HFF-Myc (cell line): Measurements from ENCODE around the gene IFI16.

ENCODE experiments used
- DNase-seq: peaks from one replicate; pipeline ENCODE4 v3.0.0-alpha.2; 2011; ENCODE audit warnings: low read depth; ENCODE audit errors: extremely low read depth
- H3K4me3 ChIP-seq: replicated peaks from 2 replicates; pipeline ENCODE4 v1.5.1; 2011; ENCODE audit warnings: low read depth, mild to moderate bottlenecking, control low read depth, low read length
- TF ChIP-seq, protein P1 (sequence below): IDR thresholded peaks from 2 replicates; pipeline ENCODE4 v1.5.1; 2012; ENCODE audit warnings: mild to moderate bottlenecking, low read depth, low read length, control low read depth; ENCODE audit errors: missing control alignments

IFI16 gene

DNA sequence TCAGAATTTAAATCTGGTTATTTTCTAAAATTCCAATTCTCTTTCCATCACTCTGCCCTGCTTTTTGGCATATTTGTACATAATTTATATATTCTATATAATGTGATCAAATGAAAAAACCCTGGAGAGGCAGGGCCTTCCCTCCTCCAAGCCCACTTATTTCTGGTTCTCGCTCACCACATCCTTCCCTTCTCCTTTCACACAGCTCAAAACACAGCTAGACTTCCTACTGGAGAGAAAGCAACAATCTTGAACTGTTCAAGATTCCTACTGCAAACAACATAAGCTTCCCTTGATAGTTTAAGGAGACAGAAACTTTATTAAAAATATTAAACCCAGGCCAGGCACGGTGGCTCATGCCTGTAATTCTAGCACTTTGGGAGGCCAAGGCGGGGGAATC is 74.4 kb downstream of the IFI16 start:
- no peak overlapping the region for H3K4me3 ChIP-seq
- no peak for DNase-seq
- TF ChIP-seq, protein P1, sequence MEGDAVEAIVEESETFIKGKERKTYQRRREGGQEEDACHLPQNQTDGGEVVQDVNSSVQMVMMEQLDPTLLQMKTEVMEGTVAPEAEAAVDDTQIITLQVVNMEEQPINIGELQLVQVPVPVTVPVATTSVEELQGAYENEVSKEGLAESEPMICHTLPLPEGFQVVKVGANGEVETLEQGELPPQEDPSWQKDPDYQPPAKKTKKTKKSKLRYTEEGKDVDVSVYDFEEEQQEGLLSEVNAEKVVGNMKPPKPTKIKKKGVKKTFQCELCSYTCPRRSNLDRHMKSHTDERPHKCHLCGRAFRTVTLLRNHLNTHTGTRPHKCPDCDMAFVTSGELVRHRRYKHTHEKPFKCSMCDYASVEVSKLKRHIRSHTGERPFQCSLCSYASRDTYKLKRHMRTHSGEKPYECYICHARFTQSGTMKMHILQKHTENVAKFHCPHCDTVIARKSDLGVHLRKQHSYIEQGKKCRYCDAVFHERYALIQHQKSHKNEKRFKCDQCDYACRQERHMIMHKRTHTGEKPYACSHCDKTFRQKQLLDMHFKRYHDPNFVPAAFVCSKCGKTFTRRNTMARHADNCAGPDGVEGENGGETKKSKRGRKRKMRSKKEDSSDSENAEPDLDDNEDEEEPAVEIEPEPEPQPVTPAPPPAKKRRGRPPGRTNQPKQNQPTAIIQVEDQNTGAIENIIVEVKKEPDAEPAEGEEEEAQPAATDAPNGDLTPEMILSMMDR: no peak

DNA sequence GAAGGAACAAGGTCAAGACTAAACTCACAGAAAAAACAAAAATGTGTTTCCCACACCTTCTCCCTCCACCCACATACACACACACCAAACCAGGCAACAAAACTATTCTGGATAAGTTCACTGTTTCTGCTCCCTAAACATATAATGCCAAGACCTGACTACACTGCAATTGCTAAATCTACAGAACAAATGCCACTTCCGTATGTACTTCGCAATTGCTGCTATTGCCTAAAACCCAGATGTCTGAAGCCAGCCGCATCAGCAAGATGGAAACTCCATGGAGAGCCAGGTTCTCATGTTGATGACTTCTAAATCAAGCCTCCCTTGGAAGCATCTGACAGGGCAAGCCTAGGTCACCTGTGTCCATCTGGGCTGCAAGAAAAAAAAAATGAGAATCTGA is 75.2 kb downstream of the IFI16 start:
- TF ChIP-seq, protein P1: no peak
- H3K4me3 ChIP-seq: no peak overlapping the region
- no peak for DNase-seq

DNA sequence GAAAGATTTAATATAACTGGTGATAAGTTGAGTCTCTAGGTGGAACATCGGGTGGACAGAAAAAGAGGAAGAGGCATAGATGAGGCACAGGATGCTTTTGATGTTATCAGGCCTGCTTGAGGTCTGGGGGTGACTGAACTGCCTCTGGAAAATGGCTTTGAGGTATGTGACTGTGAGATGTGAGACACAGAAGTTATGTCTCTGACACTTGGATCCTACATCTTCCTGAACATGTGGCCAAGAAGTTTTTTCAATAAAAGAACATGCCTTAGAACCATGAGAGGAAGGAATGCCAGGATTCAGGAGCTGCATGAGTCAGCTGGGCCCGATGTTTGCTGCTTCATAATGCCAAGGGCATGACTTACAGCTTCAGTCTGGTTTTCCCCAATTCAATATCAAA is 78.3 kb downstream of the IFI16 start:
- peak; percentile 85 for DNase-seq
- TF ChIP-seq, protein P1: no peak
- H3K4me3 ChIP-seq: no peak overlapping the region

DNA sequence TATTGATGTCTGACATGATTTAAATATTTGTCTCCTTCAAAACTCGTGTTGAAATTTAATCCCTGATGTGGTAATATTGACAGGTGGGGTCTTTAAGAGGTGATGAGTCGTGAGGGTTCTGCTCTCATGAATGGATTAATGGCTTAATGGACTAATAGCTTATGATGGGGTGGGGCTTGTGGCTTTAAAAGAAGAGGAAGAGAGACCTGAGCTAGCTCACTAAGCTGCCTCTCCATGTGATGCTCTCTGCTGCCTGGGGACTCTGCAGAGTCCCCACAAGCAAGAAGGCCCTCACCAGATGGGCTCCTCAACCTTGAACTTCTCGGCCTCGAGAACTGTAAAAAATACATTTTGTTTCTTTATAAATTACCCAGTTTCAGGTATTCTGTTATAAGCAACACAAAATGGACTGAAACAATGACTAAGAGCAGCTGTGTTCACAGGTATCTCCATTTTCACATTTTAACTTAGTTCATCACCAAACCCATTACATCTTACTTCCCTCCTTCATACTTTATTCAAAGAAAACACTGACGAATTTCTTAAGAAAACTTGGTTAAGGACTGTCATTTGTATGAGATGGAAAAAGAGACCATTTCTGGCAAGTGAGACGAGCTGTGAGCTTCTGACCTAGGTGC is 79.0 kb downstream of the IFI16 start:
- no peak for DNase-seq
- H3K4me3 ChIP-seq: no peak overlapping the region
- TF ChIP-seq, protein P1: no peak

DNA sequence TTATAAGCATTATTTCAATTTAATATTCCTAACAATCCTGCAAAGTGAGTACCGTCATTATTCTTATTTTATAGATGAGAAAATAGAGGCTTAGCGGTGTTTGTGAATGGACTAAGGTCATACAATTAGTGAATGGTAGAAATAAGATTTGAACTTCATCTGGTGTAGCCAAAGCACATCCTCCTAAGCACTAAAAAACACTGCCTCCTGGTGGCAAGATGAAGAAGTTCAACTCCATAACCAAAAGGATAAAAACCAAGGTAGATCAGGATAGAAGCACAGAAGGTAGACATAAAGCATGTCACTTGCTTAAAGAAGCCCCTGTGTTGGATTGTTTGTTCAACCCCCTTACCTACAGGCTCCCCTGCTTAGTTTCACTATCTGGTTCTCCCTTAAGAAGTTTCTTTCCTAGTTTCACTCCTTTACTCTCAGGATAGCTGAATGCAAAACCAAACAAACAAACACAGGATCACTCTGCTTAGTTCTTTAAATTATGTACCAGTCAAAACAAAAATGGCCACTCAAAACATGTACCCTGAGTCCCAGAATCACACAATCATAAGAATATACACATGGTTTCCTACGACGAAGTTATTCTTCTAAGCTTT is 79.6 kb downstream of the IFI16 start:
- DNase-seq: no peak
- TF ChIP-seq, protein P1: peak; percentile 53
- H3K4me3 ChIP-seq: no peak overlapping the region

DNA sequence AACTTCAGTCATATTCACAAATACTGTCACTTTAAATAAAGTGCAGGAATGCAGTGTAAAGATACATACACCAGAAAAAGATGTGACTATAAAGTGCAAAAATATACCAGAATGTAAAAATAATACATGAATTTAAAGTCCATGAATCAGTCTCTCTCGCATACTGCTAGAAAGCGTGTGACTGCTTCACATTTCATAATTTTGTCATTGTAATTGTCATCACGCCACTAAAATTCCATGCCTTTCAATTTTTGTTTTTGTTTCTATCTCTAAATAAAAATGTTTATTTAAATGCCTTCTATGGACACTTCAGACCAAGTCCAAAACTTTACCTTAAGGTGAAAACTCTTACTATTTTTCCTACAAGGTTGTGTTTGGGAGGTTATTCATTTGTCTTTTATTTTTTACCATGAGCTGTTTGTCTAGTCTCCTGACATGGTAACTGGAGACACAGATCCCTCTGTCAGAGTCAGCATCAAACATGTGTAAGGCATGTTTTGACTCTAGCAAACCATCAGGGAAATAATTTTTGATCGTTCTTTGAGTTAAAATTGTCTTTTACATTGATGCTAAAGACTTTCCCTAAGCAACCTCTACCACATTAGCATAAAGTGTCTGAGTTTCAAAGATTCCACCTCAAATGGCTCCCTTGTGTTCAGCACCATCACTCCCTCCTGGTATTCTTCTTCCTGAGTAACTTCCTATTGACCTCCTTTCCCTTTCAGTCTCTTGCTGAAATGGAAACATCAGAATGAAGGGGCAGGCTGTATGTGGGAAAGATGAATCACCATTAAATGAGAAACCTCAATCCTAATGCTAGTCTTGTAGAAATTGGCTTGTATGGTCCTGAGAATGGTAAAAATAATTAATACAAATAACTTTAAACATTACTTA is 80.8 kb downstream of the IFI16 start:
- TF ChIP-seq, protein P1: no peak
- no peak overlapping the region for H3K4me3 ChIP-seq
- no peak for DNase-seq
